ENCODE data around the gene HM13.
"Not testable (repeated sequence)": the region's sequence is repeated elsewhere in the genome, so short reads cannot be mapped to it uniquely, and the experiment has no call there.

Gene HM13

GRCh38 chr20:31574986-31575385 lies 60.7 kb downstream of the HM13 start:
- not testable (repeated sequence) for H3K9ac ChIP-seq (ENCODE audit: low read length); H3K27ac ChIP-seq (ENCODE audit: low read depth, low read length); H3K4me3 ChIP-seq (ENCODE audit: low read length); H3K4me1 ChIP-seq (ENCODE audit: control insufficient read depth, insufficient read depth, low read length); H3K27me3 ChIP-seq (ENCODE audit: control insufficient read depth, insufficient read depth, low read length); H3K36me3 ChIP-seq (ENCODE audit: control insufficient read depth, insufficient read depth, low read length)

- H3K27ac ChIP-seq (ENCODE audit: low read depth, low read length), result no peak overlapping the region
- no peaks in the 10 kb centered on the region for H3K36me3 ChIP-seq (ENCODE audit: control insufficient read depth, insufficient read depth, low read length)
- H3K4me3 ChIP-seq (ENCODE audit: low read length), result no peak overlapping the region
- peaks cover 6% of the 10 kb centered on the region for H3K4me1 ChIP-seq (ENCODE audit: control insufficient read depth, insufficient read depth, low read length)
- H3K27me3 ChIP-seq (ENCODE audit: control insufficient read depth, insufficient read depth, low read length), result no peaks in the 10 kb centered on the region
- no peak overlapping the region for H3K9ac ChIP-seq (ENCODE audit: low read length)
Observed at GRCh38 chr20:31576751-31577150, 62.5 kb downstream of the HM13 start.

GRCh38 chr20:31577194-31577593 lies 63.0 kb downstream of the HM13 start:
- Histone ChIP-seq H3K27ac (ENCODE audit: low read depth, low read length) (no peak overlapping the region), H3K4me3 (ENCODE audit: low read length) (no peak overlapping the region), H3K9ac (ENCODE audit: low read length) (no peak overlapping the region), H3K4me1 (ENCODE audit: control insufficient read depth, insufficient read depth, low read length) (peaks cover 6% of the 10 kb centered on the region), H3K27me3 (ENCODE audit: control insufficient read depth, insufficient read depth, low read length) (no peaks in the 10 kb centered on the region), H3K36me3 (ENCODE audit: control insufficient read depth, insufficient read depth, low read length) (no peaks in the 10 kb centered on the region)

- no peak overlapping the region for H3K27ac ChIP-seq (ENCODE audit: low read depth, low read length)
- H3K9ac ChIP-seq (ENCODE audit: low read length), result no peak overlapping the region
- H3K36me3 ChIP-seq (ENCODE audit: control insufficient read depth, insufficient read depth, low read length), result no peaks in the 10 kb centered on the region
- no peak overlapping the region for H3K4me3 ChIP-seq (ENCODE audit: low read length)
- no peaks in the 10 kb centered on the region for H3K27me3 ChIP-seq (ENCODE audit: control insufficient read depth, insufficient read depth, low read length)
- H3K4me1 ChIP-seq (ENCODE audit: control insufficient read depth, insufficient read depth, low read length), result peaks cover 2% of the 10 kb centered on the region
Observed at GRCh38 chr20:31578448-31579138, 64.4 kb downstream of the HM13 start.

GRCh38 chr20:31579245-31579644 lies 65.0 kb downstream of the HM13 start:
- Histone ChIP-seq H3K4me3 (ENCODE audit: low read length) (no peak overlapping the region), H3K9ac (ENCODE audit: low read length) (no peak overlapping the region), H3K27me3 (ENCODE audit: control insufficient read depth, insufficient read depth, low read length) (no peaks in the 10 kb centered on the region), H3K27ac (ENCODE audit: low read depth, low read length) (no peak overlapping the region), H3K4me1 (ENCODE audit: control insufficient read depth, insufficient read depth, low read length) (no peaks in the 10 kb centered on the region), H3K36me3 (ENCODE audit: control insufficient read depth, insufficient read depth, low read length) (no peaks in the 10 kb centered on the region)

GRCh38 chr20:31579941-31580651 lies 65.9 kb downstream of the HM13 start:
- H3K27ac ChIP-seq (ENCODE audit: low read depth, low read length); H3K36me3 ChIP-seq (ENCODE audit: control insufficient read depth, insufficient read depth, low read length); H3K4me1 ChIP-seq (ENCODE audit: control insufficient read depth, insufficient read depth, low read length); H3K4me3 ChIP-seq (ENCODE audit: low read length); H3K27me3 ChIP-seq (ENCODE audit: control insufficient read depth, insufficient read depth, low read length); H3K9ac ChIP-seq (ENCODE audit: low read length): not testable (repeated sequence)

- H3K36me3 ChIP-seq (ENCODE audit: control insufficient read depth, insufficient read depth, low read length), result no peaks in the 10 kb centered on the region
- H3K4me1 ChIP-seq (ENCODE audit: control insufficient read depth, insufficient read depth, low read length), result no peaks in the 10 kb centered on the region
- H3K9ac ChIP-seq (ENCODE audit: low read length), result no peak overlapping the region
- no peaks in the 10 kb centered on the region for H3K27me3 ChIP-seq (ENCODE audit: control insufficient read depth, insufficient read depth, low read length)
- H3K4me3 ChIP-seq (ENCODE audit: low read length), result no peak overlapping the region
- H3K27ac ChIP-seq (ENCODE audit: low read depth, low read length), result no peak overlapping the region
Observed at GRCh38 chr20:31580706-31581105, 66.5 kb downstream of the HM13 start.

DNA sequence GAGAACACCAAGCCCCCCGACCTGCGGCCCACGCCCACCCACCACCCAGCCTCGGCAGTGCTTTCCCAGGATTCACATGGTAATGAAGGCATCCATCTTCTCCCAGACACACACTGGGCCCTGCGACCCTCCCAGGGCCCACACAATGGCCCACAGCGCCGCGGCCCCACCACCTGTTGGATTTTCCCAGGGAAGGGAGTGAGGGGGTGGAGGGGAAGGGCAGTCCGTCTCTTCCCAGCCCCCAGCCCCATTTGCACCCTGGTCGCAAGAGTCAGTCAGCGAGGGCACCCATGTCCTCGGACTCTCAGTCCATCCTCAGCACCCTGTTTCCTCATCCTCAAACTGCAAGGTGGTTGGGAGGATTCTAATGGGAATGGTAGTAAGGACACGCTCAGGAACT lies 67.1 kb downstream of the HM13 start:
- no peak overlapping the region for H3K4me3 ChIP-seq (ENCODE audit: low read length)
- no peaks in the 10 kb centered on the region for H3K27me3 ChIP-seq (ENCODE audit: control insufficient read depth, insufficient read depth, low read length)
- H3K36me3 ChIP-seq (ENCODE audit: control insufficient read depth, insufficient read depth, low read length), result no peaks in the 10 kb centered on the region
- H3K27ac ChIP-seq (ENCODE audit: low read depth, low read length), result no peak overlapping the region
- H3K9ac ChIP-seq (ENCODE audit: low read length), result no peak overlapping the region
- no peaks in the 10 kb centered on the region for H3K4me1 ChIP-seq (ENCODE audit: control insufficient read depth, insufficient read depth, low read length)

DNA sequence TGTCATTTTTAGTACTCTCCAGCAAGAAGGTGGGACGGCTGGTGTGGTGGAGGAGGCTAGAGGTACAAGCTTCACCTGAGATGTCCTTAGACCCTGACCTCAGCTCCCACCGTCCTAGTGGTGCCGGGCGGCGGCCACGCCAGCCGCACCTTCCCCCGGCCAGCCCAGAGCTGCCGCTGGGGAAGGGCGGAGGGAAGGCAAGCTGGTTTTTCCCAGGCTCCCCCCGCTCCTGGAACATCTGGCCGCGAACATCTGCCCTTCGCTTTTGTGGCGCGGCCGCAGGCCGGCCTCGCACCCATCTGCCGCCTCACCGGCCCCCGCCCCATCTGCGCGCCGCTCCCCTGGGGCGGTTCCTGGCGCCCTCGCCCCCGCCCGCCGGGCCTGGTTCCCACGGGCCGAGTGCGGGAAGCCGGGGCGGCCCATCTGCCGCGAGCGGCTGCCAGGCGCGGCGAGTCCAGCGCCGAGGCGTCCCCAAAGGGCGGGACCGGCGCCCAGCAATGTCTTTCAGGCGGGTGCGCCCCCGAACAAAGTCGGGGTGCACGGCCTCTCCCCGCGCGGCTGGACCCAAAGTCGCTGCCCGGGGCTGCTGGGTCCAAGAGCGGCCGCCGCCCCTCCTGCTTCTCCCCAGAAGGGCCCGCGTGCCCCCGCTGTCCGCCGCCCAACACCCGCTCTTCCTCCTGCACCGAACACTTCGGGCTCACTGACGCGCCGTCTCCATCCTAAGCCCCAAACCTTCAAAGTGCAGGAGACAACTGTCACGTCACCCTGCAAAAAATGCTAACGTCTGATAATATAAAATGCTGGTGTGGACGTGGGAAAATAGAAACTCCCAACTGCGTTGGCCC lies 73.5 kb downstream of the HM13 start:
- peaks cover 3% of the 10 kb centered on the region for H3K4me1 ChIP-seq (ENCODE audit: control insufficient read depth, insufficient read depth, low read length)
- peak overlapping the region; percentile 32 for H3K27ac ChIP-seq (ENCODE audit: low read depth, low read length)
- peak overlapping the region; percentile 68 for H3K4me3 ChIP-seq (ENCODE audit: low read length)
- H3K36me3 ChIP-seq (ENCODE audit: control insufficient read depth, insufficient read depth, low read length), result no peaks in the 10 kb centered on the region
- H3K9ac ChIP-seq (ENCODE audit: low read length), result peak overlapping the region; percentile 49
- H3K27me3 ChIP-seq (ENCODE audit: control insufficient read depth, insufficient read depth, low read length), result no peaks in the 10 kb centered on the region

- Histone ChIP-seq H3K27me3 (ENCODE audit: control insufficient read depth, insufficient read depth, low read length) (no peaks in the 10 kb centered on the region), H3K9ac (ENCODE audit: low read length) (no peak overlapping the region), H3K36me3 (ENCODE audit: control insufficient read depth, insufficient read depth, low read length) (no peaks in the 10 kb centered on the region), H3K27ac (ENCODE audit: low read depth, low read length) (no peak overlapping the region), H3K4me3 (ENCODE audit: low read length) (no peak overlapping the region), H3K4me1 (ENCODE audit: control insufficient read depth, insufficient read depth, low read length) (peaks cover 3% of the 10 kb centered on the region)
Observed at GRCh38 chr20:31590717-31591225, 76.5 kb downstream of the HM13 start.

GRCh38 chr20:31593221-31594001 lies 79.2 kb downstream of the HM13 start:
- H3K9ac ChIP-seq (ENCODE audit: low read length), result no peak overlapping the region
- no peaks in the 10 kb centered on the region for H3K36me3 ChIP-seq (ENCODE audit: control insufficient read depth, insufficient read depth, low read length)
- H3K4me3 ChIP-seq (ENCODE audit: low read length), result no peak overlapping the region
- no peak overlapping the region for H3K27ac ChIP-seq (ENCODE audit: low read depth, low read length)
- H3K4me1 ChIP-seq (ENCODE audit: control insufficient read depth, insufficient read depth, low read length), result no peaks in the 10 kb centered on the region
- no peaks in the 10 kb centered on the region for H3K27me3 ChIP-seq (ENCODE audit: control insufficient read depth, insufficient read depth, low read length)

Measured in rectal smooth muscle tissue (tissue), 1 donor.